ENCODE data around the gene PRTG. TPM values are rescaled to one million over a fixed set of nuclear protein-coding genes. Genes with fewer than 3 reads are reported as not detected.

PRTG gene
- total RNA-seq, 1 donor from 2014 or later, result 19.4 TPM

DNA sequence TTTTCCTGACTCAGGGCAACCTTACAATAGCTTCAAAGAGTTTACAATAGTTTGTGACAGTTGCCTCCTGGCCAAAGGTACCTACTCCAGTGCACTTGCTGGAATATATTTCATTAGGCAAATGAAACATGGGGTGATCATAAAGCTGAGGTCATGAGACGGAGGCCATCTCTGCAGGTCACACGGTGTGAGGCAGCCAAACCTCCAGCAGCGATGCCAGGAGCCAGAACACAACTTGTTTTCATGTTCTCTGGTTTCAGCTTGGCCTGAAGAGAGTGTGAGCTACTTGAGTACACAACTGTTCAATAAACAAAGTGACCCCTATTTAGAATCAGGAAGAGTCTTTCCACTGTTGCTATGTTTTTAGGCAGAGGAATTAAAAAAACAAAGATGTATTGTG, 112.1 kb downstream of the PRTG start:
- H3K4me1 Mint-ChIP-seq (ENCODE audit: low read depth, unreplicated experiment), result no peaks in the 10 kb centered on the region
- TF ChIP-seq, protein P1, sequence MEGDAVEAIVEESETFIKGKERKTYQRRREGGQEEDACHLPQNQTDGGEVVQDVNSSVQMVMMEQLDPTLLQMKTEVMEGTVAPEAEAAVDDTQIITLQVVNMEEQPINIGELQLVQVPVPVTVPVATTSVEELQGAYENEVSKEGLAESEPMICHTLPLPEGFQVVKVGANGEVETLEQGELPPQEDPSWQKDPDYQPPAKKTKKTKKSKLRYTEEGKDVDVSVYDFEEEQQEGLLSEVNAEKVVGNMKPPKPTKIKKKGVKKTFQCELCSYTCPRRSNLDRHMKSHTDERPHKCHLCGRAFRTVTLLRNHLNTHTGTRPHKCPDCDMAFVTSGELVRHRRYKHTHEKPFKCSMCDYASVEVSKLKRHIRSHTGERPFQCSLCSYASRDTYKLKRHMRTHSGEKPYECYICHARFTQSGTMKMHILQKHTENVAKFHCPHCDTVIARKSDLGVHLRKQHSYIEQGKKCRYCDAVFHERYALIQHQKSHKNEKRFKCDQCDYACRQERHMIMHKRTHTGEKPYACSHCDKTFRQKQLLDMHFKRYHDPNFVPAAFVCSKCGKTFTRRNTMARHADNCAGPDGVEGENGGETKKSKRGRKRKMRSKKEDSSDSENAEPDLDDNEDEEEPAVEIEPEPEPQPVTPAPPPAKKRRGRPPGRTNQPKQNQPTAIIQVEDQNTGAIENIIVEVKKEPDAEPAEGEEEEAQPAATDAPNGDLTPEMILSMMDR (IDR thresholded peaks at IDR 0.05; ENCODE audit: partially characterized antibody, unreplicated experiment), result no peak
- H3K27ac Mint-ChIP-seq (ENCODE audit: unreplicated experiment), result no peak overlapping the region
- peaks cover 5% of the 10 kb centered on the region for H3K36me3 Mint-ChIP-seq (ENCODE audit: unreplicated experiment)
- no peak for DNase-seq
- H3K4me3 Mint-ChIP-seq (ENCODE audit: unreplicated experiment), result no peak overlapping the region
- H3K9me3 Mint-ChIP-seq (ENCODE audit: unreplicated experiment), result no peaks in the 10 kb centered on the region
- H3K27me3 Mint-ChIP-seq (ENCODE audit: unreplicated experiment), result no peaks in the 10 kb centered on the region

DNA sequence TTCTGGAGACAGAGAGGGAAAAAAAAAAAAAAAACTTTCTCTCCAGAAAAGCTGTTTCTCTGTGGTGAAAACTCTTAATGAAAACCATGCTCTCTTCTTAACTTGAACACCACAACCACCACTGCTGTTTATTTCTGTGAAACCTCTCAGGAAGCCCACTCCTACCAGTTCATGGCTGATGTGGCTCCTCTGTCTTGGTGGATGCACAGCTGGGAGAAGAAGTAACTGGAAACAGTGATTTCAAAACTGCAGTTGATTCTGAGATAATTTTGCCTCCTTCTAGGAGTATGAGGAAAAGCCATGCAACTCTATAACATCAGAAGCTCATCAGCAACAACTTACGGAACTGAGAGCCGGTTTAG, 114.6 kb downstream of the PRTG start:
- Mint-ChIP-seq H3K9me3 (ENCODE audit: unreplicated experiment) (no peaks in the 10 kb centered on the region), H3K4me1 (ENCODE audit: low read depth, unreplicated experiment) (no peaks in the 10 kb centered on the region), H3K4me3 (ENCODE audit: unreplicated experiment) (no peak overlapping the region), H3K36me3 (ENCODE audit: unreplicated experiment) (peaks cover 5% of the 10 kb centered on the region), H3K27me3 (ENCODE audit: unreplicated experiment) (peaks cover 1% of the 10 kb centered on the region), H3K27ac (ENCODE audit: unreplicated experiment) (no peak overlapping the region)
- TF ChIP-seq, protein P1 (IDR thresholded peaks at IDR 0.05; ENCODE audit: partially characterized antibody, unreplicated experiment), result no peak
- DNase-seq, result no peak

- Mint-ChIP-seq H3K36me3 (ENCODE audit: unreplicated experiment) (peaks cover 5% of the 10 kb centered on the region), H3K27ac (ENCODE audit: unreplicated experiment) (no peak overlapping the region), H3K4me3 (ENCODE audit: unreplicated experiment) (no peak overlapping the region), H3K9me3 (ENCODE audit: unreplicated experiment) (no peaks in the 10 kb centered on the region), H3K27me3 (ENCODE audit: unreplicated experiment) (peaks cover 1% of the 10 kb centered on the region), H3K4me1 (ENCODE audit: low read depth, unreplicated experiment) (no peaks in the 10 kb centered on the region)
- TF ChIP-seq, protein P1 (IDR thresholded peaks at IDR 0.05; ENCODE audit: partially characterized antibody, unreplicated experiment), result no peak
- DNase-seq, result no peak
Observed at GRCh38 chr15:55627730-55628368, 115.1 kb downstream of the PRTG start.

- no peaks in the 10 kb centered on the region for H3K36me3 Mint-ChIP-seq (ENCODE audit: unreplicated experiment)
- peaks cover 3% of the 10 kb centered on the region for H3K27me3 Mint-ChIP-seq (ENCODE audit: unreplicated experiment)
- no peaks in the 10 kb centered on the region for H3K9me3 Mint-ChIP-seq (ENCODE audit: unreplicated experiment)
- TF ChIP-seq, protein P1 (IDR thresholded peaks at IDR 0.05; ENCODE audit: partially characterized antibody, unreplicated experiment), result no peak
- peaks cover 2% of the 10 kb centered on the region for H3K4me1 Mint-ChIP-seq (ENCODE audit: low read depth, unreplicated experiment)
- no peak for DNase-seq
- no peak overlapping the region for H3K27ac Mint-ChIP-seq (ENCODE audit: unreplicated experiment)
- H3K4me3 Mint-ChIP-seq (ENCODE audit: unreplicated experiment), result no peak overlapping the region
Observed at GRCh38 chr15:55619783-55620182, 123.2 kb downstream of the PRTG start.

- Mint-ChIP-seq H3K9me3 (ENCODE audit: unreplicated experiment) (no peaks in the 10 kb centered on the region), H3K4me3 (ENCODE audit: unreplicated experiment) (no peak overlapping the region), H3K4me1 (ENCODE audit: low read depth, unreplicated experiment) (peaks cover 2% of the 10 kb centered on the region), H3K36me3 (ENCODE audit: unreplicated experiment) (no peaks in the 10 kb centered on the region), H3K27me3 (ENCODE audit: unreplicated experiment) (peaks cover 2% of the 10 kb centered on the region), H3K27ac (ENCODE audit: unreplicated experiment) (no peak overlapping the region)
- no peak for DNase-seq
- TF ChIP-seq, protein P1 (IDR thresholded peaks at IDR 0.05; ENCODE audit: partially characterized antibody, unreplicated experiment), result no peak
Observed at GRCh38 chr15:55618387-55618786, 124.6 kb downstream of the PRTG start.

Data from glutamatergic neuron (in vitro differentiated cells).